ENCODE data around the gene MTX1. TPM values are rescaled to one million over a fixed set of nuclear protein-coding genes. Genes with fewer than 3 reads are reported as not detected.
"Not testable (repeated sequence)": the region's sequence is repeated elsewhere in the genome, so short reads cannot be mapped to it uniquely, and the experiment has no call there.

The MTX1 gene
- total RNA-seq, 1 experiment from 2014 or later: 86.0 TPM

GRCh38 chr1:155188268-155188667 is 20.2 kb upstream of the MTX1 start:
- DNase-seq (ENCODE audit: low read depth in 1 of 2, low spot score in 2 of 2): no peak
- H3K27me3 ChIP-seq (replicated peaks): no peaks in the 10 kb centered on the region
- H3K4me3 ChIP-seq: no peak overlapping the region
- no peaks in the 10 kb centered on the region for H3K36me3 ChIP-seq
- H3K4me1 ChIP-seq (replicated peaks): peaks cover 8% of the 10 kb centered on the region
- H3K27ac ChIP-seq: no peak overlapping the region
- H3K9me3 ChIP-seq (replicated peaks): no peaks in the 10 kb centered on the region

- H3K4me3 ChIP-seq; H3K27ac ChIP-seq; H3K36me3 ChIP-seq; H3K9me3 ChIP-seq (replicated peaks); H3K27me3 ChIP-seq (replicated peaks); DNase-seq (ENCODE audit: low read depth in 1 of 2, low spot score in 2 of 2): not testable (repeated sequence)
- peaks cover 22% of the 10 kb centered on the region for H3K4me1 ChIP-seq (replicated peaks)
These were observed 18.6 kb upstream of the MTX1 start for GRCh38 chr1:155189926-155190325.

GRCh38 chr1:155191904-155192303 is 16.6 kb upstream of the MTX1 start:
- Histone ChIP-seq H3K4me1 (replicated peaks) (peaks cover 34% of the 10 kb centered on the region), H3K9me3 (replicated peaks) (no peaks in the 10 kb centered on the region), H3K4me3 (no peak overlapping the region), H3K27me3 (replicated peaks) (no peaks in the 10 kb centered on the region), H3K36me3 (peaks cover 5% of the 10 kb centered on the region), H3K27ac (no peak overlapping the region)
- no peak for DNase-seq (ENCODE audit: low read depth in 1 of 2, low spot score in 2 of 2)

- peak overlapping the region; percentile 79 for H3K27ac ChIP-seq
- no peaks in the 10 kb centered on the region for H3K27me3 ChIP-seq (replicated peaks)
- no peaks in the 10 kb centered on the region for H3K9me3 ChIP-seq (replicated peaks)
- peaks cover 34% of the 10 kb centered on the region for H3K4me1 ChIP-seq (replicated peaks)
- peaks cover 12% of the 10 kb centered on the region for H3K36me3 ChIP-seq
- peak in 1 of 2 experiments; percentile 56 for DNase-seq (ENCODE audit: low read depth in 1 of 2, low spot score in 2 of 2)
- H3K4me3 ChIP-seq: peak overlapping the region; percentile 40
These were observed 15.9 kb upstream of the MTX1 start for GRCh38 chr1:155192346-155193274.

- peaks cover 34% of the 10 kb centered on the region for H3K4me1 ChIP-seq (replicated peaks)
- no peaks in the 10 kb centered on the region for H3K9me3 ChIP-seq (replicated peaks)
- H3K4me3 ChIP-seq: peak overlapping the region; percentile 40
- no peaks in the 10 kb centered on the region for H3K27me3 ChIP-seq (replicated peaks)
- peaks cover 21% of the 10 kb centered on the region for H3K36me3 ChIP-seq
- peak; percentile 93 to 98 for DNase-seq (ENCODE audit: low read depth in 1 of 2, low spot score in 2 of 2)
- peak overlapping the region; percentile 79 for H3K27ac ChIP-seq
These were observed 15.1 kb upstream of the MTX1 start for GRCh38 chr1:155193275-155193990.

GRCh38 chr1:155193991-155194240 is 14.6 kb upstream of the MTX1 start:
- H3K27me3 ChIP-seq (replicated peaks); H3K9me3 ChIP-seq (replicated peaks); DNase-seq (ENCODE audit: low read depth in 1 of 2, low spot score in 2 of 2): not testable (repeated sequence)
- H3K36me3 ChIP-seq: peaks cover 24% of the 10 kb centered on the region
- H3K27ac ChIP-seq: peak overlapping the region; percentile 79
- peak overlapping the region; percentile 40 for H3K4me3 ChIP-seq
- peaks cover 34% of the 10 kb centered on the region for H3K4me1 ChIP-seq (replicated peaks)

- H3K9me3 ChIP-seq (replicated peaks): no peaks in the 10 kb centered on the region
- peak overlapping the region; percentile 79; the same call in 1 of the 2 replicates for H3K27ac ChIP-seq
- H3K4me1 ChIP-seq (replicated peaks): peaks cover 34% of the 10 kb centered on the region
- peaks cover 33% of the 10 kb centered on the region for H3K36me3 ChIP-seq
- peak overlapping the region; percentile 40 for H3K4me3 ChIP-seq
- DNase-seq (ENCODE audit: low read depth in 1 of 2, low spot score in 2 of 2): no peak
- no peaks in the 10 kb centered on the region for H3K27me3 ChIP-seq (replicated peaks)
These were observed 13.0 kb upstream of the MTX1 start for GRCh38 chr1:155195201-155196102.

- H3K27me3 ChIP-seq (replicated peaks): no peaks in the 10 kb centered on the region
- H3K4me1 ChIP-seq (replicated peaks): peaks cover 34% of the 10 kb centered on the region
- H3K36me3 ChIP-seq: peaks cover 37% of the 10 kb centered on the region
- H3K9me3 ChIP-seq (replicated peaks): no peaks in the 10 kb centered on the region
- no peak overlapping the region for H3K27ac ChIP-seq
- DNase-seq (ENCODE audit: low read depth in 1 of 2, low spot score in 2 of 2): no peak
- H3K4me3 ChIP-seq: no peak overlapping the region
These were observed 12.2 kb upstream of the MTX1 start for GRCh38 chr1:155196103-155196892.

GRCh38 chr1:155196893-155197638 is 11.4 kb upstream of the MTX1 start:
- Histone ChIP-seq H3K4me3 (no peak overlapping the region), H3K27ac (no peak overlapping the region), H3K27me3 (replicated peaks) (no peaks in the 10 kb centered on the region), H3K36me3 (peaks cover 41% of the 10 kb centered on the region), H3K4me1 (replicated peaks) (peaks cover 34% of the 10 kb centered on the region), H3K9me3 (replicated peaks) (no peaks in the 10 kb centered on the region)
- no peak for DNase-seq (ENCODE audit: low read depth in 1 of 2, low spot score in 2 of 2)

GRCh38 chr1:155197901-155198546 is 10.5 kb upstream of the MTX1 start:
- H3K36me3 ChIP-seq: peaks cover 41% of the 10 kb centered on the region
- H3K4me3 ChIP-seq: no peak overlapping the region
- peaks cover 28% of the 10 kb centered on the region for H3K4me1 ChIP-seq (replicated peaks)
- H3K27me3 ChIP-seq (replicated peaks): no peaks in the 10 kb centered on the region
- no peaks in the 10 kb centered on the region for H3K9me3 ChIP-seq (replicated peaks)
- H3K27ac ChIP-seq: no peak overlapping the region
- DNase-seq (ENCODE audit: low read depth in 1 of 2, low spot score in 2 of 2): no peak

- no peak for DNase-seq (ENCODE audit: low read depth in 1 of 2, low spot score in 2 of 2)
- Histone ChIP-seq H3K4me3 (no peak overlapping the region), H3K36me3 (peaks cover 41% of the 10 kb centered on the region), H3K4me1 (replicated peaks) (peaks cover 23% of the 10 kb centered on the region), H3K27ac (no peak overlapping the region), H3K27me3 (replicated peaks) (no peaks in the 10 kb centered on the region), H3K9me3 (replicated peaks) (no peaks in the 10 kb centered on the region)
These were observed 10.0 kb upstream of the MTX1 start for GRCh38 chr1:155198547-155198906.

- H3K27ac ChIP-seq: no peak overlapping the region
- peaks cover 12% of the 10 kb centered on the region for H3K4me1 ChIP-seq (replicated peaks)
These were observed 8.7 kb upstream of the MTX1 start for GRCh38 chr1:155199792-155200191.

More at GRCh38 chr1:155199792-155200191, 8.7 kb upstream of the MTX1 start:
- Histone ChIP-seq H3K4me3 (no peak overlapping the region), H3K36me3 (peaks cover 41% of the 10 kb centered on the region), H3K27me3 (replicated peaks) (no peaks in the 10 kb centered on the region), H3K9me3 (replicated peaks) (no peaks in the 10 kb centered on the region)
- no peak for DNase-seq (ENCODE audit: low read depth in 1 of 2, low spot score in 2 of 2)
